CD8-positive, alpha-beta memory T cell (primary cell): ENCODE results near the gene GCN1. TPM values are rescaled to one million over a fixed set of nuclear protein-coding genes. Genes with fewer than 3 reads are reported as not detected.

Experiments
- polyA plus RNA-seq: library from polyadenylated mRNA; unstranded; fragments of 300-500 nt; fragmentation: Illumina TruSeq; gene quantifications from one replicate; pipeline ENCODE4 v1.2.3, GENCODE V29; 2021
- total RNA-seq, 2 experiments: library from RNA; stranded (reverse); gene quantifications; one replicate each; pipeline ENCODE4 v1.2.3, GENCODE V29; 2021

GCN1 gene
- total and polyA plus RNA-seq, 3 experiments from 2014 or later, result 30.0 to 157 (median 150) TPM

Other genes with a start within 250 kb of the GCN1 start
- gene BICDL1, start 205.5 kb downstream of the GCN1 start, total RNA-seq, result 100 to 1,000 TPM; 106 to 109 TPM
- gene BICDL1, start 205.5 kb downstream of the GCN1 start, polyA plus RNA-seq, result 7.4 TPM
- 10 to 100 TPM; 66.8 to 77.8 TPM for gene RAB35, start 78.0 kb downstream of the GCN1 start, total RNA-seq
- 26.9 TPM for gene RAB35, start 78.0 kb downstream of the GCN1 start, polyA plus RNA-seq
- gene RPLP0, start 6.4 kb upstream of the GCN1 start, total RNA-seq, result 1,000 to 10,000 TPM; 4,137 to 4,308 TPM
- gene RPLP0, start 6.4 kb upstream of the GCN1 start, polyA plus RNA-seq, result 1,675 TPM
- 10 to 100 TPM; 33.7 to 35.9 TPM for gene PXN, start 71.0 kb upstream of the GCN1 start, total RNA-seq
- 146 TPM for gene PXN, start 71.0 kb upstream of the GCN1 start, polyA plus RNA-seq
- 1,000 to 10,000 TPM; 1,831 to 1,935 TPM for gene RNU4-2, start 97.2 kb upstream of the GCN1 start, total RNA-seq
- gene RNU4-2, start 97.2 kb upstream of the GCN1 start, polyA plus RNA-seq, result 44.9 TPM
- gene RNU4-1, start 98.5 kb upstream of the GCN1 start, total RNA-seq, result 100 to 1,000 TPM; 628 to 678 TPM
- gene RNU4-1, start 98.5 kb upstream of the GCN1 start, polyA plus RNA-seq, result not detected
- gene SIRT4, start 107.6 kb upstream of the GCN1 start, total RNA-seq, result 1 to 10 TPM; 1.8 to 1.9 TPM
- gene SIRT4, start 107.6 kb upstream of the GCN1 start, polyA plus RNA-seq, result 0.68 TPM
- not detected for gene PLA2G1B, start 133.1 kb upstream of the GCN1 start, total RNA-seq
- not detected for gene PLA2G1B, start 133.1 kb upstream of the GCN1 start, polyA plus RNA-seq
- gene MSI1, start 174.4 kb upstream of the GCN1 start, total RNA-seq, result under 1 TPM; 0.22 TPM
- gene MSI1, start 174.4 kb upstream of the GCN1 start, polyA plus RNA-seq, result not detected
- gene COX6A1, start 243.4 kb upstream of the GCN1 start, total RNA-seq, result 100 to 1,000 TPM; 475 TPM
- 785 TPM for gene COX6A1, start 243.4 kb upstream of the GCN1 start, polyA plus RNA-seq